ENCODE results near the gene CEACAM3.

Gene CEACAM3

GRCh38 chr19:41821003-41821735 is 24.8 kb downstream of the CEACAM3 start:
- TF ChIP-seq SNAI2 (CRISPR knock-in tag; IDR thresholded peaks at IDR 0.05) (no peak), ISL1 (CRISPR knock-in tag; IDR thresholded peaks at IDR 0.05) (no peak), ZNF70 (CRISPR knock-in tag; IDR thresholded peaks at IDR 0.05) (no peak), ZFP3 (CRISPR knock-in tag; IDR thresholded peaks at IDR 0.05) (no peak), CSDC2 (CRISPR knock-in tag; IDR thresholded peaks at IDR 0.05) (no peak), ZFP30 (CRISPR knock-in tag; IDR thresholded peaks at IDR 0.05) (no peak), ZNF8 (CRISPR knock-in tag; IDR thresholded peaks at IDR 0.05) (no peak), TOX (CRISPR knock-in tag; IDR thresholded peaks at IDR 0.05; ENCODE audit: borderline replicate concordance) (no peak), PPARA (CRISPR knock-in tag; IDR thresholded peaks at IDR 0.05; ENCODE audit: borderline replicate concordance) (no peak), CSRNP3 (CRISPR knock-in tag; IDR thresholded peaks at IDR 0.05) (no peak), ARNTL (CRISPR knock-in tag; IDR thresholded peaks at IDR 0.05; ENCODE audit: borderline replicate concordance, low read depth) (no peak), BACH2 (CRISPR knock-in tag; IDR thresholded peaks at IDR 0.05; ENCODE audit: borderline replicate concordance) (no peak)
- peak; percentile 82 for ATAC-seq

- no peak for TF ChIP-seq ZC3H10 (CRISPR knock-in tag; IDR thresholded peaks at IDR 0.05)
- TF ChIP-seq TOX (CRISPR knock-in tag; IDR thresholded peaks at IDR 0.05; ENCODE audit: borderline replicate concordance), result no peak
- no peak for TF ChIP-seq POU6F1 (CRISPR knock-in tag; IDR thresholded peaks at IDR 0.05; ENCODE audit: borderline replicate concordance, low read depth)
- no peak for TF ChIP-seq RARB (CRISPR knock-in tag; IDR thresholded peaks at IDR 0.05)
- no peak for TF ChIP-seq ZFP3 (CRISPR knock-in tag; IDR thresholded peaks at IDR 0.05)
- no peak for TF ChIP-seq BACH2 (CRISPR knock-in tag; IDR thresholded peaks at IDR 0.05; ENCODE audit: borderline replicate concordance)
- no peak for TF ChIP-seq ZNF565 (CRISPR knock-in tag; conservative IDR thresholded peaks at IDR 0.05; ENCODE audit: low read depth)
- TF ChIP-seq ARNTL (CRISPR knock-in tag; IDR thresholded peaks at IDR 0.05; ENCODE audit: borderline replicate concordance, low read depth), result no peak
- TF ChIP-seq OSR1 (CRISPR knock-in tag; IDR thresholded peaks at IDR 0.05), result no peak
- TF ChIP-seq SNAI2 (CRISPR knock-in tag; IDR thresholded peaks at IDR 0.05), result no peak
- TF ChIP-seq ISL1 (CRISPR knock-in tag; IDR thresholded peaks at IDR 0.05), result no peak
- TF ChIP-seq GLIS3 (CRISPR knock-in tag; IDR thresholded peaks at IDR 0.05), result no peak
- TF ChIP-seq TCF4 (CRISPR knock-in tag; IDR thresholded peaks at IDR 0.05; ENCODE audit: borderline replicate concordance), result no peak
- no peak for TF ChIP-seq TSHZ2 (CRISPR knock-in tag; IDR thresholded peaks at IDR 0.05)
- TF ChIP-seq, protein P1, sequence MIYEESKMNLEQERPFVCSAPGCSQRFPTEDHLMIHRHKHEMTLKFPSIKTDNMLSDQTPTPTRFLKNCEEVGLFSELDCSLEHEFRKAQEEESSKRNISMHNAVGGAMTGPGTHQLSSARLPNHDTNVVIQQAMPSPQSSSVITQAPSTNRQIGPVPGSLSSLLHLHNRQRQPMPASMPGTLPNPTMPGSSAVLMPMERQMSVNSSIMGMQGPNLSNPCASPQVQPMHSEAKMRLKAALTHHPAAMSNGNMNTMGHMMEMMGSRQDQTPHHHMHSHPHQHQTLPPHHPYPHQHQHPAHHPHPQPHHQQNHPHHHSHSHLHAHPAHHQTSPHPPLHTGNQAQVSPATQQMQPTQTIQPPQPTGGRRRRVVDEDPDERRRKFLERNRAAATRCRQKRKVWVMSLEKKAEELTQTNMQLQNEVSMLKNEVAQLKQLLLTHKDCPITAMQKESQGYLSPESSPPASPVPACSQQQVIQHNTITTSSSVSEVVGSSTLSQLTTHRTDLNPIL (CRISPR knock-in tag; IDR thresholded peaks at IDR 0.05; ENCODE audit: low read depth), result no peak
- ATAC-seq, result no peak
Observed at GRCh38 chr19:41837981-41838708, 41.8 kb downstream of the CEACAM3 start.

DNA sequence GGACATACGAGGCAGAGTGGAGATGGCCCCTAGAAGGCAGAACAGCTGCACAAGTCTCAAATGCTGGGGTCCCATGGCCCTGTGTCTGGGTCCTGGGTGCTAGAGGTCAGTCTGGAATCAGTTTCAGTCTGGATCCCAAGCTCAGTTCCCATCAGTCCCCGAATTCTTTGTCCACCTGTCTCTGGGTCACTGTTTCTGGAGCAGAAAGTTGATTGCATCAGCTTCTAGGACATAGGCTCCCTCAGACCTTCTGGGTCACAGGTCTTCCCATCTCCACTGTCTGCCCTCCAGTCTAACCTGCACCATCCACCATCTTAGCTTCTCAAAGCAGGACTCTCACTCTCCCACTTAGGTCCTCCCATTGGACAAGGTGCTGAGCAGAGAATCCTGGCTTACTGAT is 42.8 kb downstream of the CEACAM3 start:
- TF ChIP-seq ZNF70 (CRISPR knock-in tag; IDR thresholded peaks at IDR 0.05) (no peak), RARB (CRISPR knock-in tag; IDR thresholded peaks at IDR 0.05) (no peak), ISL1 (CRISPR knock-in tag; IDR thresholded peaks at IDR 0.05) (no peak), ZFP3 (CRISPR knock-in tag; IDR thresholded peaks at IDR 0.05) (no peak), OSR1 (CRISPR knock-in tag; IDR thresholded peaks at IDR 0.05) (no peak), SNAI2 (CRISPR knock-in tag; IDR thresholded peaks at IDR 0.05) (no peak), ZNF8 (CRISPR knock-in tag; IDR thresholded peaks at IDR 0.05) (no peak), CSDC2 (CRISPR knock-in tag; IDR thresholded peaks at IDR 0.05) (no peak)
- TF ChIP-seq, protein P2, sequence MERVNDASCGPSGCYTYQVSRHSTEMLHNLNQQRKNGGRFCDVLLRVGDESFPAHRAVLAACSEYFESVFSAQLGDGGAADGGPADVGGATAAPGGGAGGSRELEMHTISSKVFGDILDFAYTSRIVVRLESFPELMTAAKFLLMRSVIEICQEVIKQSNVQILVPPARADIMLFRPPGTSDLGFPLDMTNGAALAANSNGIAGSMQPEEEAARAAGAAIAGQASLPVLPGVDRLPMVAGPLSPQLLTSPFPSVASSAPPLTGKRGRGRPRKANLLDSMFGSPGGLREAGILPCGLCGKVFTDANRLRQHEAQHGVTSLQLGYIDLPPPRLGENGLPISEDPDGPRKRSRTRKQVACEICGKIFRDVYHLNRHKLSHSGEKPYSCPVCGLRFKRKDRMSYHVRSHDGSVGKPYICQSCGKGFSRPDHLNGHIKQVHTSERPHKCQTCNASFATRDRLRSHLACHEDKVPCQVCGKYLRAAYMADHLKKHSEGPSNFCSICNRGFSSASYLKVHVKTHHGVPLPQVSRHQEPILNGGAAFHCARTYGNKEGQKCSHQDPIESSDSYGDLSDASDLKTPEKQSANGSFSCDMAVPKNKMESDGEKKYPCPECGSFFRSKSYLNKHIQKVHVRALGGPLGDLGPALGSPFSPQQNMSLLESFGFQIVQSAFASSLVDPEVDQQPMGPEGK (CRISPR knock-in tag; IDR thresholded peaks at IDR 0.05; ENCODE audit: borderline replicate concordance), result no peak
- ATAC-seq, result no peak
